Measurements from ENCODE around the gene NADSYN1. TPM values are rescaled to one million over a fixed set of nuclear protein-coding genes. Genes with fewer than 3 reads are reported as not detected.

Gene NADSYN1
- total RNA-seq, 2 donors from 2014 or later, result 133 to 178 TPM

DNA sequence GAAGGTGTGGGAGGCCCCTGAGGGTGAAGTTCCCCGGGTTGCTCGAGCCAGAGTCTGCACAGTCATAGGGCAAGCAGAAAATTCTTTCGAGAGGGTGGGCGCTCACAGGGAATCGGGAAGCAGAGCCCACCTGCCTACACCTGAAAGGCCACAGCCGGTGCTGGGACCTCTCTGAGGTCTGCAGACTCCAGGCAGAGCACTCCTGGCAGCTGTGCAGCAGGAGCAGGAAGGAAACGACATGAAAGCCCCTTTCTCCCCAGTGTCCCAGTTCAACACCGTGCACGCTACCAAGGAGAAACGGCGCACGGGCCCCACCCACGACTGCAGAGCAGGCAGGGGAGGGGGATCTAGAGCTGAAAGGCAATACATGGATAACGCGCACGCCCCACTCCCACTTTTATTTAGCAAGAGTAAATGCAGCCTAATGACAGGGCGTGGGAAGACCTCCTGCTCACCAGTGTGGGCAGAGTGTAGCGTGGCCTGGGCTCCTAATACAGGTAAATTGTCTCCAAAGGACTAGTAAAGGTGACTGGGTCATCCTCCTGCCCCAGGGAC, 18.4 kb upstream of the NADSYN1 start:
- DNase-seq, result no peak
- H3K4me1 ChIP-seq, result peaks cover 10% of the 10 kb centered on the region
- H3K36me3 ChIP-seq, result peaks cover 10% of the 10 kb centered on the region
- H3K27me3 ChIP-seq, result no peaks in the 10 kb centered on the region
- H3K9ac ChIP-seq (ENCODE audit: low read depth in 2 of 2, low read length in 2 of 2), result no peak overlapping the region
- intact Hi-C loops (cut with DNase I), result no loop called here
- no peak overlapping the region for H3K27ac ChIP-seq
- no peak overlapping the region for H3K4me3 ChIP-seq
- TF ChIP-seq, protein P1, sequence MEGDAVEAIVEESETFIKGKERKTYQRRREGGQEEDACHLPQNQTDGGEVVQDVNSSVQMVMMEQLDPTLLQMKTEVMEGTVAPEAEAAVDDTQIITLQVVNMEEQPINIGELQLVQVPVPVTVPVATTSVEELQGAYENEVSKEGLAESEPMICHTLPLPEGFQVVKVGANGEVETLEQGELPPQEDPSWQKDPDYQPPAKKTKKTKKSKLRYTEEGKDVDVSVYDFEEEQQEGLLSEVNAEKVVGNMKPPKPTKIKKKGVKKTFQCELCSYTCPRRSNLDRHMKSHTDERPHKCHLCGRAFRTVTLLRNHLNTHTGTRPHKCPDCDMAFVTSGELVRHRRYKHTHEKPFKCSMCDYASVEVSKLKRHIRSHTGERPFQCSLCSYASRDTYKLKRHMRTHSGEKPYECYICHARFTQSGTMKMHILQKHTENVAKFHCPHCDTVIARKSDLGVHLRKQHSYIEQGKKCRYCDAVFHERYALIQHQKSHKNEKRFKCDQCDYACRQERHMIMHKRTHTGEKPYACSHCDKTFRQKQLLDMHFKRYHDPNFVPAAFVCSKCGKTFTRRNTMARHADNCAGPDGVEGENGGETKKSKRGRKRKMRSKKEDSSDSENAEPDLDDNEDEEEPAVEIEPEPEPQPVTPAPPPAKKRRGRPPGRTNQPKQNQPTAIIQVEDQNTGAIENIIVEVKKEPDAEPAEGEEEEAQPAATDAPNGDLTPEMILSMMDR (IDR thresholded peaks at IDR 0.05), result no peak
- no peaks in the 10 kb centered on the region for H3K9me3 ChIP-seq

- Histone ChIP-seq H3K27ac (no peak overlapping the region), H3K27me3 (no peaks in the 10 kb centered on the region), H3K36me3 (peaks cover 10% of the 10 kb centered on the region), H3K4me1 (peaks cover 10% of the 10 kb centered on the region), H3K4me3 (no peak overlapping the region), H3K9ac (ENCODE audit: low read depth in 2 of 2, low read length in 2 of 2) (no peak overlapping the region), H3K9me3 (no peaks in the 10 kb centered on the region)
- intact Hi-C loops (cut with DNase I), result no loop called here
- no peak for DNase-seq
- TF ChIP-seq, protein P1 (IDR thresholded peaks at IDR 0.05), result no peak
Observed at GRCh38 chr11:71435278-71435951, 17.6 kb upstream of the NADSYN1 start.

DNA sequence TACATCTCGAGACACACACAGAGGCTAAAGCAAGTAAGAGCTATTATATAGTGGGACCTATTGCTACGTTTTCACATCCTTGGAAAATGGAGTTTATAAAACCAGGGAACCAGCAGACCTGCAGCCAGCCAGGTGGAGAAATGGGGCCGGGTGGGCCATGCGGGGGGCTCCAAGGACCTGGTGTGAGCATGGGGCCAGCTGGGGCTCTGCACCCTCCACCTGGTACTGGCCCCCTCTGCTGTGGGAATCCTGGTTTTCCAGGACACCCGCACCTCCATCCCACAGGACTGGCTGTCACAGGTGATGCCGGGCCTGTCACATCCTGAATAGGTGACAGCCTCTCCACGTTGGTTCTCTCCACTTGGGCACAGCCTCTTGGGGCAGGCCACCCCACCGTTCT, 16.1 kb upstream of the NADSYN1 start:
- peaks cover 10% of the 10 kb centered on the region for H3K4me1 ChIP-seq
- H3K27me3 ChIP-seq, result no peaks in the 10 kb centered on the region
- H3K9me3 ChIP-seq, result no peaks in the 10 kb centered on the region
- intact Hi-C loops (cut with DNase I), result no loop called here
- no peak for DNase-seq
- no peak overlapping the region for H3K27ac ChIP-seq
- peaks cover 10% of the 10 kb centered on the region for H3K36me3 ChIP-seq
- no peak overlapping the region for H3K4me3 ChIP-seq
- no peak overlapping the region for H3K9ac ChIP-seq (ENCODE audit: low read depth in 2 of 2, low read length in 2 of 2)
- TF ChIP-seq, protein P1 (IDR thresholded peaks at IDR 0.05), result no peak

DNA sequence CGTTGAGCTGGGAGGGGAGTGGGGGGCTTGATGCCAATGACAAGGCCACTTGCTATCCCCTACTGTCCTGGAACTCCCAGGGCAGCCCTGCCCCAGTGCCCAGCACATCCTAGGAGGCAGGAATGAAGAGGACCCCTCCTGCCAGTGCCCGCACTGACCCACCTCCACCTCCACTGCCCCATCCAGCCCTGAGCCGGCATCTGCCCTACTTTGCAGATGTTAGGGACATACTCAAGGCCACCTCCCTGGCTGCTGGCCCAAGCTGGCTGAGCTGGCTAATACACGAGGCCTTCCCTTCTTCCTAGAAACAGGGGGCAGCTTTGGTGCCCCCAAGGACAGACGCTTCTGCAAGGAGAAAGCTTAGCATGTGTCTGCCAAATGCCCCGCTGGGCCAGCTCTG, 15.6 kb upstream of the NADSYN1 start:
- Histone ChIP-seq H3K4me1 (peaks cover 9% of the 10 kb centered on the region), H3K27me3 (no peaks in the 10 kb centered on the region), H3K36me3 (peaks cover 10% of the 10 kb centered on the region), H3K9ac (ENCODE audit: low read depth in 2 of 2, low read length in 2 of 2) (no peak overlapping the region), H3K27ac (no peak overlapping the region), H3K4me3 (no peak overlapping the region), H3K9me3 (no peaks in the 10 kb centered on the region)
- TF ChIP-seq, protein P1 (IDR thresholded peaks at IDR 0.05), result no peak
- no peak for DNase-seq
- intact Hi-C loops (cut with DNase I), result no loop called here

GRCh38 chr11:71437879-71438278, 15.1 kb upstream of the NADSYN1 start:
- no peak overlapping the region for H3K4me3 ChIP-seq
- H3K36me3 ChIP-seq, result peaks cover 10% of the 10 kb centered on the region
- TF ChIP-seq, protein P1 (IDR thresholded peaks at IDR 0.05), result no peak
- no peak for DNase-seq
- peaks cover 5% of the 10 kb centered on the region for H3K4me1 ChIP-seq
- H3K27me3 ChIP-seq, result no peaks in the 10 kb centered on the region
- no peaks in the 10 kb centered on the region for H3K9me3 ChIP-seq
- no peak overlapping the region for H3K27ac ChIP-seq
- H3K9ac ChIP-seq (ENCODE audit: low read depth in 2 of 2, low read length in 2 of 2), result no peak overlapping the region
- intact Hi-C loops (cut with DNase I), result no loop called here
